ENCODE results near the gene HNRNPL. TPM values are rescaled to one million over a fixed set of nuclear protein-coding genes. Genes with fewer than 3 reads are reported as not detected.

The HNRNPL gene
- total RNA-seq, 1 experiment from 2014 or later = 749 TPM

DNA sequence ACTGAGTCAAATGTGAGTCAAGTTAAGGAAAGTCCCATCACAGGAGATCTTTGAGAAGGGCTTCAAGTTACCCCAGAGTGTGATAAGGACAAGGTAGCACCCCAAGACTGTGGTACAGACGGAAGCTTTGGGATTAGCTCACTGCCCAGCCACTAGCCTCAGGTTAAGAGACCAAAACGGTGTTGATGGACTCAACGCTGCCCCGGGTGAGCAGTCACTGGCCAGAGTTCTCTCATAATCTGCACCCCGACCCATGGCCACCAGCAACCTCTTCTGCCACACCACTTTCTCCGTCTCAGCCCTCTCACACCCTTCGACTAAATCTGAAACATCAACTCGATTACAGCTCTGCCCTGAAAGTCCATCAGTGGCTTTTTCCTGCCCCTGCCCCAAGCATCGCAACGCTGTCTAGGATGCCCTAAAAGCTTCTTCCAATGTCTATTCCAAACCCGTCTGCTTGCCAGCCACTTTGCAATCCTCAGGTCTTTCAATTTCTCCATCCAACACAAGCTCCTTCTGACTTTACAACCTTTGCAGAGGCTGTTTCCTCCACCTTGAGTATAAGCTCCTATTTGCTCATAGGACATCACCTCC is 5.6 kb downstream of the HNRNPL start:
- H3K36me3 ChIP-seq (ENCODE audit: control insufficient read depth, insufficient read depth, low read length) = peaks cover 85% of the 10 kb centered on the region
- CTCF ChIA-PET = no interaction called here
- in situ Hi-C loops (cut with HindIII; ENCODE audit: low pct_unique_long_range_greater_than_20kb, low sequenced_read_pairs) (loop anchor here (10.0 kb wide), 1 partner anchor 91 kb away; the partner anchor contains the start of genes MRPS12 and SARS2), intact Hi-C loops (cut with micrococcal nuclease; ENCODE audit: unreplicated experiment) (no loop called here)
- no peak overlapping the region for H3K4me3 ChIP-seq (ENCODE audit: low read depth in 2 of 2, low read length in 2 of 2)
- TF ChIP-seq SIN3A (IDR thresholded peaks at IDR 0.05; ENCODE audit: borderline replicate concordance, insufficient read depth, low read depth, low read length) = no peak
- no peak for TF ChIP-seq POLR2AphosphoS5 (IDR thresholded peaks at IDR 0.05; ENCODE audit: low read depth, low read length)
- TF ChIP-seq, protein P1, sequence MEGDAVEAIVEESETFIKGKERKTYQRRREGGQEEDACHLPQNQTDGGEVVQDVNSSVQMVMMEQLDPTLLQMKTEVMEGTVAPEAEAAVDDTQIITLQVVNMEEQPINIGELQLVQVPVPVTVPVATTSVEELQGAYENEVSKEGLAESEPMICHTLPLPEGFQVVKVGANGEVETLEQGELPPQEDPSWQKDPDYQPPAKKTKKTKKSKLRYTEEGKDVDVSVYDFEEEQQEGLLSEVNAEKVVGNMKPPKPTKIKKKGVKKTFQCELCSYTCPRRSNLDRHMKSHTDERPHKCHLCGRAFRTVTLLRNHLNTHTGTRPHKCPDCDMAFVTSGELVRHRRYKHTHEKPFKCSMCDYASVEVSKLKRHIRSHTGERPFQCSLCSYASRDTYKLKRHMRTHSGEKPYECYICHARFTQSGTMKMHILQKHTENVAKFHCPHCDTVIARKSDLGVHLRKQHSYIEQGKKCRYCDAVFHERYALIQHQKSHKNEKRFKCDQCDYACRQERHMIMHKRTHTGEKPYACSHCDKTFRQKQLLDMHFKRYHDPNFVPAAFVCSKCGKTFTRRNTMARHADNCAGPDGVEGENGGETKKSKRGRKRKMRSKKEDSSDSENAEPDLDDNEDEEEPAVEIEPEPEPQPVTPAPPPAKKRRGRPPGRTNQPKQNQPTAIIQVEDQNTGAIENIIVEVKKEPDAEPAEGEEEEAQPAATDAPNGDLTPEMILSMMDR (IDR thresholded peaks at IDR 0.05) = no peak
- TF ChIP-seq, protein P2, sequence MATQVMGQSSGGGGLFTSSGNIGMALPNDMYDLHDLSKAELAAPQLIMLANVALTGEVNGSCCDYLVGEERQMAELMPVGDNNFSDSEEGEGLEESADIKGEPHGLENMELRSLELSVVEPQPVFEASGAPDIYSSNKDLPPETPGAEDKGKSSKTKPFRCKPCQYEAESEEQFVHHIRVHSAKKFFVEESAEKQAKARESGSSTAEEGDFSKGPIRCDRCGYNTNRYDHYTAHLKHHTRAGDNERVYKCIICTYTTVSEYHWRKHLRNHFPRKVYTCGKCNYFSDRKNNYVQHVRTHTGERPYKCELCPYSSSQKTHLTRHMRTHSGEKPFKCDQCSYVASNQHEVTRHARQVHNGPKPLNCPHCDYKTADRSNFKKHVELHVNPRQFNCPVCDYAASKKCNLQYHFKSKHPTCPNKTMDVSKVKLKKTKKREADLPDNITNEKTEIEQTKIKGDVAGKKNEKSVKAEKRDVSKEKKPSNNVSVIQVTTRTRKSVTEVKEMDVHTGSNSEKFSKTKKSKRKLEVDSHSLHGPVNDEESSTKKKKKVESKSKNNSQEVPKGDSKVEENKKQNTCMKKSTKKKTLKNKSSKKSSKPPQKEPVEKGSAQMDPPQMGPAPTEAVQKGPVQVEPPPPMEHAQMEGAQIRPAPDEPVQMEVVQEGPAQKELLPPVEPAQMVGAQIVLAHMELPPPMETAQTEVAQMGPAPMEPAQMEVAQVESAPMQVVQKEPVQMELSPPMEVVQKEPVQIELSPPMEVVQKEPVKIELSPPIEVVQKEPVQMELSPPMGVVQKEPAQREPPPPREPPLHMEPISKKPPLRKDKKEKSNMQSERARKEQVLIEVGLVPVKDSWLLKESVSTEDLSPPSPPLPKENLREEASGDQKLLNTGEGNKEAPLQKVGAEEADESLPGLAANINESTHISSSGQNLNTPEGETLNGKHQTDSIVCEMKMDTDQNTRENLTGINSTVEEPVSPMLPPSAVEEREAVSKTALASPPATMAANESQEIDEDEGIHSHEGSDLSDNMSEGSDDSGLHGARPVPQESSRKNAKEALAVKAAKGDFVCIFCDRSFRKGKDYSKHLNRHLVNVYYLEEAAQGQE (IDR thresholded peaks at IDR 0.05; ENCODE audit: insufficient read depth in 1 of 2, low read depth in 2 of 2, low read length in 1 of 2) = no peak
- TF ChIP-seq TCF7L2 (IDR thresholded peaks at IDR 0.05; ENCODE audit: low read depth, low read length) = no peak
- no TSS peak for BruUV-seq (replicated peaks)
- H3K27me3 ChIP-seq (ENCODE audit: control insufficient read depth, insufficient read depth, low read length) = no peaks in the 10 kb centered on the region
- peaks cover 81% of the 10 kb centered on the region for H3K4me1 ChIP-seq (ENCODE audit: control insufficient read depth, insufficient read depth, low read length)
- H3K27ac ChIP-seq (ENCODE audit: low read length) = peak overlapping the region; percentile 10
- H3K9me3 ChIP-seq (ENCODE audit: control insufficient read depth, insufficient read depth, low read depth, low read length) = no peaks in the 10 kb centered on the region
- no peak for ATAC-seq
- DNase-seq (ENCODE audit: low read depth, low spot score) = no peak
- POLR2A ChIA-PET = interaction anchor here (0.6 to 1.6 kb wide), 10 partner anchors 9 to 111 kb away, joined by 3 to 11 read pairs (median 6); no protein-coding TSS in a partner anchor

- ATAC-seq (no peak), DNase-seq (ENCODE audit: low read depth, low spot score) (no peak)
- Histone ChIP-seq H3K4me1 (ENCODE audit: control insufficient read depth, insufficient read depth, low read length) (peaks cover 86% of the 10 kb centered on the region), H3K27me3 (ENCODE audit: control insufficient read depth, insufficient read depth, low read length) (no peaks in the 10 kb centered on the region), H3K27ac (ENCODE audit: low read length) (peak overlapping the region; percentile 10), H3K9me3 (ENCODE audit: control insufficient read depth, insufficient read depth, low read depth, low read length) (no peaks in the 10 kb centered on the region), H3K36me3 (ENCODE audit: control insufficient read depth, insufficient read depth, low read length) (peaks cover 88% of the 10 kb centered on the region), H3K4me3 (ENCODE audit: low read depth in 2 of 2, low read length in 2 of 2) (no peak overlapping the region)
- in situ Hi-C loops (cut with HindIII; ENCODE audit: low pct_unique_long_range_greater_than_20kb, low sequenced_read_pairs) = loop anchor here (10.0 kb wide), 1 partner anchor 92 kb away; the partner anchor contains the start of genes MRPS12 and SARS2
- ChIA-PET CTCF (no interaction called here), POLR2A (interaction anchor here (1.0 to 1.6 kb wide), 2 partner anchors 8 to 49 kb away, joined by 3 to 4 read pairs; no protein-coding TSS in a partner anchor)
- intact Hi-C loops (cut with micrococcal nuclease; ENCODE audit: unreplicated experiment) = no loop called here
- 0 out of 2 replicates have a peak, but pooled peaks have one; percentile 30 for TF ChIP-seq TCF7L2 (IDR thresholded peaks at IDR 0.05; ENCODE audit: low read depth, low read length)
- TF ChIP-seq, protein P1 (IDR thresholded peaks at IDR 0.05) = no peak
- no TSS peak for BruUV-seq (replicated peaks)
Observed at GRCh38 chr19:38843175-38843758, 6.5 kb downstream of the HNRNPL start.

Measured in Panc1 (cell line).